Measurements from ENCODE around the gene SI.

DNA sequence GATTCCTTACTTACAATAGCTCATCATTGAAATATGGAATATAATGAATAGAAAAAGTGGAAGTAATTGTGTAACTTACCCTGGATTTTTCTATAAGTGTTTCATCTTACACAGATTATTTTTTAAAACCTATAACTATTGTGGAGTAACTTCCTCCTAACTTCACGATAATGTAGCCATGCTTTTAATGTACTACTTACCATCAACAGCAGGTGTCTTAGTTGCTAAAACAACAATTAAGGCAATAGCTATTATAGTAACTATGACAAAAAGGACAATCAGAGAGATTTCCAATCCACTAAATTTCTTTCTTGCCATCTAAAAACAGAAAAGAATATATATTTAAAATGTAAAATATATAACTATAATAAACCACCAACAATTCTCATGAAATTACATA, 2.6 kb downstream of the SI start:
- no peak for TF ChIP-seq EZH2 (IDR thresholded peaks at IDR 0.05; ENCODE audit: low read length, unreplicated experiment)
- TF ChIP-seq, protein P1, sequence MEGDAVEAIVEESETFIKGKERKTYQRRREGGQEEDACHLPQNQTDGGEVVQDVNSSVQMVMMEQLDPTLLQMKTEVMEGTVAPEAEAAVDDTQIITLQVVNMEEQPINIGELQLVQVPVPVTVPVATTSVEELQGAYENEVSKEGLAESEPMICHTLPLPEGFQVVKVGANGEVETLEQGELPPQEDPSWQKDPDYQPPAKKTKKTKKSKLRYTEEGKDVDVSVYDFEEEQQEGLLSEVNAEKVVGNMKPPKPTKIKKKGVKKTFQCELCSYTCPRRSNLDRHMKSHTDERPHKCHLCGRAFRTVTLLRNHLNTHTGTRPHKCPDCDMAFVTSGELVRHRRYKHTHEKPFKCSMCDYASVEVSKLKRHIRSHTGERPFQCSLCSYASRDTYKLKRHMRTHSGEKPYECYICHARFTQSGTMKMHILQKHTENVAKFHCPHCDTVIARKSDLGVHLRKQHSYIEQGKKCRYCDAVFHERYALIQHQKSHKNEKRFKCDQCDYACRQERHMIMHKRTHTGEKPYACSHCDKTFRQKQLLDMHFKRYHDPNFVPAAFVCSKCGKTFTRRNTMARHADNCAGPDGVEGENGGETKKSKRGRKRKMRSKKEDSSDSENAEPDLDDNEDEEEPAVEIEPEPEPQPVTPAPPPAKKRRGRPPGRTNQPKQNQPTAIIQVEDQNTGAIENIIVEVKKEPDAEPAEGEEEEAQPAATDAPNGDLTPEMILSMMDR (conservative IDR thresholded peaks at IDR 0.05; ENCODE audit: low read depth, low read length): no peak
- TF ChIP-seq EZH2phosphoT487 (IDR thresholded peaks at IDR 0.05; ENCODE audit: borderline replicate concordance, low read length): no peak

All from PC-3 (cell line).